Fibroblast of skin of left biceps (primary cell): ENCODE results near the gene STK10.
"Not testable (repeated sequence)": the region's sequence is repeated elsewhere in the genome, so short reads cannot be mapped to it uniquely, and the experiment has no call there.

Experiments
- DNase-seq, 2 experiments: peaks; one replicate each; pipeline ENCODE4 v3.0.0-alpha.2; 2013; ENCODE audit warnings: low read depth in 2 of 2

STK10 gene

DNA sequence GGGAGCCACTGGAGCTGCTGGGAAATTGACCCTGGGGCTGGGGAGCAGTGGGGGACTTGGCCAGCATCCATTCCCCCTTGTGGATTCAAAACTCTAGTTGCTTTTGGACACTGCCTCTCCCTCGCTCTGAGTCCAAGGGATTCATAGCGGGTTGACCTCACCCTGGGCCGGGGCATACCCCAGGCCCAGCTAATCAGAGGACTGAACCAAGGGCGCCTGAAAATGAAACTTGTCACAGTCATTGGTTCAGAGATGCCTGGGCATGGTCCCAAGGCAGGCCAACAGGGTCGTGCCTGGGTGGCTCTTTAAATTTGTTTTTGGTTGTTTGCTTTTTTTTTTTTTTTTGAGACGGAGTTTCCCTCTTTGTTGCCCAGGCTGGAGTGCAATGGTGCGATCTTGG lies 22.6 kb downstream of the STK10 start:
- no peak for DNase-seq

DNA sequence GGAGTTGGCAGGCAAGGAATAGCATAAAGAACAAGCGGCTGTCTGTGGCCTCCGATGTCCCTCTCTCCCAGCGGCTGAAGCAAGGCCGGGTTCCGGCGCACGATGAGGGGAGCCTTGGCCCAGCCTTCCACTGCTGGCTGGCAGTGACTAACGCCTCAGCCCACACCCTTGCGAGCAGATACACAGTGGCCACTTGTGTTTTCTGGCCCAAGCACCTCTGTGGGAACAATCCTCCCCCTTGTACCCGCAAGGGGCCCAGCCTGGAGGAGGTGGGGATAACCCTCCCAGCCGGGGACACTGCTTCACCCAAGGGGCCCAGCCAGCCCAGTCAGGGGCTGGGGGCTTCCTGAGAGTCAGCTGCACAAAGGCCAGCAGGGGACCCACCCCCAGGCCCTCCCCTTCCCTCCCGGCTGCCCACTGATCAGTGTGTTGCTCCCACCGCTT lies 23.2 kb downstream of the STK10 start:
- DNase-seq = no peak

DNA sequence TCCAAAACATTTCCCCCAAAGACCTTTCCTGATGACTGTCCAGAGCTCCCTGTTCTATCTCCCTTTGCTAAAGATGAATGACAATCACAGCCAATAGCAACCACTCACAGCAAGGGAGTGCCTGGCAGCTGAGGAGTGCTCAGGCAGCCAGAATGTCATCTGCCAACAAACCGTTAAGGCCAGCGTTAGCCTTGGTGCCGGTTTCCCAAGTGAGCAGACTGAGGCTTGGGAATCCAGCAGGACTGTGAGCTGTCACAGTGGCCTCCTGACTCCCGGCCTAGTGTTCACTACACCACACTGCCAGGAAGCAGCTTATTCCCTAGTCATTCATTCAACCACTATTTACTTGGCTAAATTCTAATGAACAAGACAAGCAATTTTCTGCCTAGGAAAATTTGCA lies 24.7 kb downstream of the STK10 start:
- no peak for DNase-seq

DNA sequence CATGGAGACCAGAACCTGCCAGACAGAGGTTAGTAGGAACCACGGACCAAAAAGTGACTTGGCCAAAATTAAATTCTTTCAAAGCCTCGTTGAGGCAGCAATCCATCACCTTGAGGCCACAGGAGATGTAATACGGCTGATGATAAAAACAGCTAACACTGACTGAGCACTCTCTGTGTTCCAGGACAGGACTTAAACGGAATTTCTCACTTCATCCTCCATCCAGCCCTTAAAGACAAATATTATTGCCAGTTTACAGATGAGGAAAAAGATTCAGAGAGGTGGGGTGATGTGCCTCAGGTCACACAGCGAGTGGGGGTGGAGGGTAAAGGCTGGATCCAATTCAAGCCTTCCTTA lies 25.1 kb downstream of the STK10 start:
- no peak for DNase-seq

DNA sequence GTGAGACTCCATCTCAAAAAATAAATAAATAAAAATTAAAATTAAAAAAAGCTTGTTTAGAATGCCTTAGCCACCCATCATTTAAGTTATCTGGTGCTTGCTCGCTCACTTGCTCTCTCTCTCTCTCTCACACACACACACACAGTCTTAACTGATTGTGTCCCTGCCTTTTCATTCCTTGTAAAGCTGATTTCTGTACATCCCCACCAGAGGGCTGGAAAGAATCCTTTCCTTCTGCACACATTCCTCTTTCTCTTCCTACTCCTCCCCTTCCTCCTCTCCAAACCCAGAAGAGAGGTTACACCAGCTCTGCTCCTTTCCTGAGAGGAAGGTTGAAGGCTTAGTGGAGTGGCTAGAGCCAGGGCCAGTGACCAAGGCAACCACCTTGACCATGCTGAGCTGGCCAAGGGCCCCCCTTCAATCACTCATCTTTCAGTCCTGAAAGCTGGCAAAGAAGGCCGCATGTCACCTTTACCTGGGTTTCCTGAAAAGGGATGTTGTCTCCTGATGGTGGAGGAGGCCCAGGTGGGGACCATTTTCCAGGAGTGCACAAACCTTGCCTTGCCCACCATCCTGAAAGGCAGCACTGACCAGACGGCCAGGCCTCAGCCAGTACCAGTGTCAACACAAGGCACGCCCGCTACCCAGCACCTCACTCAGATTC lies 25.6 kb downstream of the STK10 start:
- peak; percentile 15 to 18 for DNase-seq

DNA sequence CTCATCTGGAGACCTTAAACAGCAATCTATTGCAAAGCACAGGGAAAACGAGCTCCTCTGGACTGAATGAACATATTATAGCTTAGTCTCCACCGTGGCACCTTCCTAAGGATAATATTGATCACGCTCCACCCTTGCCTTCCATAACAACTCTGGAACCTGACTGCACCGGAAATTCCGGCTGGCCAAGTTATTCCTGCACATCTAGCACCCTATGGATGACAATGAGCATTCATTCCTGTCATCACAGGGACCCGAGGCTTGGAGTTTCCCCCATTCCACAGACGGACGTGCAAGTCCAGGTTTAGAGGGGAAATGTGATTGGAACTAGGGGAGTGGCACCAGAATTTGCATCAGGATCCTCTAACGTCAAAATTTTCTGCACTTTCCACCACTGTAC lies 27.5 kb downstream of the STK10 start:
- DNase-seq = no peak

DNA sequence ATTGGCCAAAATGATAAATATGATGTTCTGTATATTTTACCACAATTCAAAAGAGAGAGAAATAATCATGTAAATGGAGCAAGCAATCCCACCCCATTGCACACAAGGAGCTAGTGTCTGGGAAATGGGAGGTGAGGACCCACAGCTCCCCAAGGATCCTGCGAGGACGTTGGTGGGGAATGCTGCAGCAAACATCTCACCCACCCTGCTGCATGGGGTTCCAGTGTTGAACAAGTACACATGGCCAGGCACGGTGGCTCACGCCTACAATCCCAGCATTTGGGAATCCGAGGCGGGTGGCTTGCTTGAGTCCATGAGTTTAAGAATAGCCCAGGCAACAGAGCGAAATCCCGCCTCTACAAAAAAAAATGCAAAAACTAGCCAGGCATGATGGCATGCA lies 29.0 kb downstream of the STK10 start:
- no peak for DNase-seq

DNA sequence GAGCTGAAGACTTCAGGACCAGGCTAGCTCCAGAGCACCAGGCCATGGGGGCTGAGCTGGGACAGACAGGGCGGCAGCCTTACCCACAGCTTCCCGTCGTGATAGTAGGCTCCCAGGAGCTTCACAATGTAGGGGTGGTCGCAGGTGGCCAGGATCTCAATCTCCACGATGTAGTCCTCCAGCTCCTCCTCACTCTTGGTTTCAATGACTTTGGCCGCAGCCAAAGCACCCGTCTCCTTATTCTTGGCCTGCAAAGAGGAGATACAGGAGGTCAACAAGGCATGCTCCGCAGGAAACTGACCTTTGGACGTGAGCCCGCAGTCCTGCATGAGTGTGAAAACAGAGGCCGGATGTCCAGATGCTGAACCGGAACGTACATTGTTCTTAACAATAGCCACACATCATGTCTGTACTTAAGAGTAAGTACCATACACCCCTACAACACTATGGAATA lies 31.5 kb downstream of the STK10 start:
- no peak for DNase-seq

DNA sequence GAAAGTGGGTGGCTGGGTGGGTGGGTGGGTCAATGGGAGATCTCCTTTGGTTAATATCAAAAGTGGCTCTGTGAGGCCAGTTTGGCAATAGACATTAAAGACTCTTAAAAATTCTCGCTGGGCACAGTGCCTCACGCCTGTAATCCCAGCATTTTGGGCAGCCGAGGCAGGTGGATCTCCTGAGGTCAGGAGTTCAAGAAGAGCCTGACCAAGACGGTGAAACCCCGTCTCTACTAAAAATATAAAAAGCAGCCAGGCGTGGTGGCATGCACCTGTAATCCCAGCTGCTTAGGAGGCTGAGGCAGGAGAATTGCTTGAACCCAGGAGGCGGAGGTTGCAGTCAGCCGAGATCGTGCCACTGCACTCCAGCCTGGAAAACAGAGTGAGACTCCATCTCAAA lies 32.9 kb downstream of the STK10 start:
- not testable (repeated sequence) for DNase-seq

DNA sequence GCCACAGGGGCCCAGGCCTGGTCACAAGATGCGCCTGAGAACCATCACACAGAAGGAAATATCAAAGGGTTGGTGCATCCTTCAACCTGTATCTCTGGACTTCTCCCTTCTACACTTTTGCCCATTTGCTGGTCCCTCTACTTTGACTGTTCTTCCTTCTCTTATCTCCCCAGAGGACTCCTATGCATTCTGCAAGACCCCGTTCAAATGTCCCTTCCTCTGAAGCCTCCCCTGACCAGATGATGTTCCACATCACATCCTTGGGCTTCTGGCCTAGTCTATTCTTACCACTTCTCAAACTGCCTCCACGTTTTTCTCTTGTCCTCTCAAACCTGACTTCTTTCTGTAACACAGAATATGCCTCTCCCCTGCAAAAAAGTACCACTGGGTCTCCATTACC lies 34.3 kb downstream of the STK10 start:
- no peak for DNase-seq

DNA sequence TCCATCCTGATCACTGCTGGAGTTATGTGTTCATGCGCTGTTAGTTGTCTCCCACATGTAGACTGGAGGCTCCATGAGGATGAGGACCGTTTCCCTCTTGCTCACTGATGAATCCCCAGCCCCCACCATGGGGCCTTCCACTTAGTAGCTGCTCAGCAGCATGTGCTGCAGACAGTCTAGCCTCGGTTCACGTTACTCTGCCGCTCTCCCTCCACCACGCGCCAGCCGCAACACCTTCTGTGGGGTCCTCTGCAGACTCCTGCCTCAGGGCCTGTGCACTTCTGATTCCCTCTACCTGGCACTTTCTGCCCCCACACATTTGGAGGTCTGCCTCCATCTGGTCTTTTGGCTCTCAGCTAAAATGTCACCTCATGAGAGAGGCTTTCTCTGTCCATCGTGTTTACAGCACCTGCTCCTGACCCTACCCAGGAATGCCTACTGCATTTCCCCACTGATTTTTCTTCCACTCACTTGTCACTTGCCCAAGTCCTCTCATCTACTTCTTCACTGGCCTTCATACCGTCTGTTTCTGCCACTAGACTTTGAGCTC lies 36.3 kb downstream of the STK10 start:
- DNase-seq = no peak

DNA sequence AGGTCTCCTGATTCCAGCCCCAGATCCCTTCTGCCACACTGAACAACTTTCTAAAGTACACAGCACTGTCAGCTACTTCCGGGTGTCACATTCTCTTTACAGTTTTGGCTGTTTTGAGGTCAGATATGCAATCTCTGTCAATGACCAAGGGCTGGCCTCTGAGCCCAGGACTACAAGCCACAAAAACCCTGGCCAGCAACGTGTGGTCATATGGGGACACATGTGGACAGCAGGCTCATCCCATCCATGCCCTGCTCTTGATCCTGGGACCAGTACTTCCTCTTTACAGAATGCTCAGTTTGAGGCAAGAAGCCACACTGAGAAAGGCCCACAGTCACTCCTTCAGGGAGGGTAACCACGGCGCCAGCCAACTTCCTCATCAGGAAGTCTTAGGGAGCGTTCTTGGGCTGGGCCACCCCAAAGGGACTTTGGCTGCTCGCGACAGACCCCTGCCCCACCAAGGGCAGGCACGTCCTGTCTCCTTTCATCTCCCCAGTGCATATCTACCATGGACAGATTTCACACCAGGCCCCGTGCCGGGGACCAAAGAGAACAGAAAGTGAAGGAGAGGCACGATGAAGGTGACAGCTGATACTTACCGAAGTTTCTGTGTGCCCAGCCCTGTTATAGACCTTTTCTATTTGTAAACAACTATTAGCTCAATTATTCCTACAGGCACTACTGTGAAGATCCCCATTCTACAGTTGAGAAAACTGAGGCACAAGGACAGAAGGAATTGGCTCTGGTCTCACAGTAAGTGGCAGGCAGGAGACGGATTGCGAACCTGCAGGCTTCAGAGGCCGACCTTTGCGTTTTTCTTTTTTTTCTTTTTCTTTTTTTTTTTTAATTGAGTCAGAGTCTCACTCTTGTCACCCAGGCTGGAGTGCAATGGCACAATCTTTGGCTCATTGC lies 37.3 kb downstream of the STK10 start:
- DNase-seq = no peak

DNA sequence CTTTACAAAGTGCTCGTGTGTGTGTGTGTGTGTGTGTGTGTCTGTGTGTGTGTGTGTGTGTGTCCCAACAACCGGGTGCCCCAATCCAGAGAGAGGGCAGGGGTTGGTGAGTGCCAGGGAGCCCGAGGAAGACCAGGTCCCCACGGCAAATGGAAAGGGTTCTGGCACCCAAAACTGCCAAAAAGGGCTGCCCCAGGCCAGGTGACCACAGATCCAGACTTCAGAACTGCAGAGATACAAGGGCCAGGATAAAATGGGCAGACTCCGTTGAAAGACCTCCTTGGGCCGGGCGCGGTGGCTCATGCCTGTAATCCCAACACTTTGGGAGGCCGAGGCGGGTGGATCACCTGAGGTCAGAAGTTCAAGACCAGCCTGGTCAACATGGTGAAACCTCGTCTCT lies 38.5 kb downstream of the STK10 start:
- not testable (repeated sequence) for DNase-seq

DNA sequence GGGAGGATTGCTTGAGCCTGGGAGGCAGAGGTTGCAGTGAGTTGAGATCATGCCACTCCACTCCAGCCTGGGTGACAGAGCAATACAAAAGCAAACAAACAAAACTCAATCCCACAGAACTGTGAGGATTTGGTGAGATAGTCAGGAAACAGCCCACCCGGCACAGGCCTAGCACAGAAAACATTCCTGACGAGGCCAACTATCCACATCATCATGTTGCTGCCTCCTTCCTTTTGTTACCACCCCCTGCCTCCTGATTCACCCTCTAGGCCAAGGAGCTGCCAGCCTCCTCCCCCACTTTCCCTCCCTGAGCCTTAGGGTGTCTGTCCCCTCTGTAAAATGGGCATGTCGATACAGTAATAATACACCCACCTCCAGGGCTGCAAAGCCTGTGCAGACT lies 39.0 kb downstream of the STK10 start:
- DNase-seq = no peak

DNA sequence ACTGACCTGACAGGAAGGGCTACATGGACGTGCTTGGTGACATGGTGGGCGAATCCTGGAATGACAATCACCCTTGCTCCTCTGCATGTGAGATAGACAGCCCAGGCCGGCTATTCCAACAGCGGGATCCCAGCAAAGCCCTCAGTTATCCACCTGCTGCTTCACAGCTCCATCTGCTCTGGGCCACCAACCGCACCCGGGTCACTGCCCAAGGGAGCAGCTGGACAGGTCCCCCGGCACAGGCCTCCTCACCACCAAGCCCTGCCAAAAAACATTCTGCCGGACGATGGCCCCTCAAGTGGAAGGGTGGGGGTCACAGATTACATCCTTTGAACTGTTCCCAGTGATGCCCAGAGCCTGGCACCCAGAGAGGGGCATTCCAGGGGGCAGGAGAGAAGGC lies 39.6 kb downstream of the STK10 start:
- DNase-seq = no peak

DNA sequence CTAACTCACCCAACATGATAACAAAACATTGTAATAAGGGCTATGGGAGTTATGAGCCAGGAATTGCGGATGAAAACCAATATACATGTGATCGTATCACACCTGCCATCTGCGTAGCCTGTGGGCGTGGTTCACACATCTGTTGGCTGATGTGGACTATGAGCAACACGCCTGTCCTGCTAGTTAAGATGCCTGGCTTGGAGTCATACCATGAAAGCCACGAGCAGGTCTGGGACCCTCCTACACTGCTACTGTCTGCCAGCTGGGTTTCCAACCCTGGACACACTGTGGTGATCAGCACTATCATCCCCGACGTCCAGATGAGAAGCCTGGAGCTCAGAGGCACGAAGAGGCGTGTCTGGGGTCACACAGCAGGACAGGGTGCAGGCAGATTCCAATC lies 40.2 kb downstream of the STK10 start:
- DNase-seq = no peak

DNA sequence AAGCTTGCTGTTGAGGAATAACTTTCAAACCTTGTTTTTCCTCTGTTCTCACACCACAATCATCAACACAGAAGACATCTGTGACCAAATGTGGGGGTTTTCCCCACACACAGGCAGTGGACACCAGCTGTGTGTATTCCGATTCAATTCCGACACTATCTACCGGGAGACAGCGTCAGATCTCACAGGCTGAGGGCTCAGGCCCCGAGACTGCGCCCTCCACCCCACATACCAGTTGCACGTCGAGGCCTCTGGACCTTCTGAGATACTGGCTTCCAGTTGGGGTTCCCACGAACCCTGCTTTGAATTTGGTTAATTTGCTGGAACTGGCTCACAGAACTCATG lies 41.3 kb downstream of the STK10 start:
- no peak for DNase-seq

DNA sequence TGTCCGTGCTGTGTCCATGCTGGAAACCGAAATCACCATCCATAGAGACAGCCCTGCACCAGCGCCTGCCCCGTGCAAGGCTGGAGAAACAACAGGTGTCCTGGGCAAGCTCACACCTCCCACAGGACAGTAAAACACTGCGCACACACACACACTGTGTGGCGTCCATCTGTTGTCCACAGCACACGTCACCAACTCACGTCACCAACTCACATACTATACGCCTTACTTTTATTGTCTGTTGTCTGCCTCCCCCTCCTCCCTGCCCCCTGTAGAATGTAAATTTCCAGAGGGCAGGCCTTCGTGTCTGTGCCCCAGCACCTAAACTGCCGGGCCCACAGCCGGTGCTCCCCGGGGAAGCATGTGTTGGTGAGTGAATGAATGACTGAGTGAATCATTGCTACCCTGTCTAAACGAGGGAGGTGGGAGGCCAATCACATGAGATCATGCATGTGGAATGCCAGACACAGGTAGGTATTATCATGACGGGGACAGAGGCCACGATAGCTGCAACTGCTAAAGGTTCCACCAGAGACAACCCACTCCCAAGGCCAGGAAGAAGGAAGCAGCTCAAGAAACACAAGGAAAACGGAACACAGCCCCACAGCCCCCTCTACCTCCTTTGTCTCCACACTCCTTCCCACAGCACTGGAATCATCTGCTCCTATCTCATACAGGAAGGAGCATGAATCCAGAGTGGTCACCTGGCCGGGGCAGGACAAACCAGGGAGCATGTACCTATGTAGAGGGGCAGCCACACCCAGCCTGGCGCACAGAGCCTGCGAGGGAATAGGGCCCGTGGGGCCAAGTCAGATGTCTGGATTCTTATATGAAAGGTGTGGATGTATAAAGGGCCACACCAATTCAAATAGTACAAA lies 41.9 kb downstream of the STK10 start:
- DNase-seq = no peak

DNA sequence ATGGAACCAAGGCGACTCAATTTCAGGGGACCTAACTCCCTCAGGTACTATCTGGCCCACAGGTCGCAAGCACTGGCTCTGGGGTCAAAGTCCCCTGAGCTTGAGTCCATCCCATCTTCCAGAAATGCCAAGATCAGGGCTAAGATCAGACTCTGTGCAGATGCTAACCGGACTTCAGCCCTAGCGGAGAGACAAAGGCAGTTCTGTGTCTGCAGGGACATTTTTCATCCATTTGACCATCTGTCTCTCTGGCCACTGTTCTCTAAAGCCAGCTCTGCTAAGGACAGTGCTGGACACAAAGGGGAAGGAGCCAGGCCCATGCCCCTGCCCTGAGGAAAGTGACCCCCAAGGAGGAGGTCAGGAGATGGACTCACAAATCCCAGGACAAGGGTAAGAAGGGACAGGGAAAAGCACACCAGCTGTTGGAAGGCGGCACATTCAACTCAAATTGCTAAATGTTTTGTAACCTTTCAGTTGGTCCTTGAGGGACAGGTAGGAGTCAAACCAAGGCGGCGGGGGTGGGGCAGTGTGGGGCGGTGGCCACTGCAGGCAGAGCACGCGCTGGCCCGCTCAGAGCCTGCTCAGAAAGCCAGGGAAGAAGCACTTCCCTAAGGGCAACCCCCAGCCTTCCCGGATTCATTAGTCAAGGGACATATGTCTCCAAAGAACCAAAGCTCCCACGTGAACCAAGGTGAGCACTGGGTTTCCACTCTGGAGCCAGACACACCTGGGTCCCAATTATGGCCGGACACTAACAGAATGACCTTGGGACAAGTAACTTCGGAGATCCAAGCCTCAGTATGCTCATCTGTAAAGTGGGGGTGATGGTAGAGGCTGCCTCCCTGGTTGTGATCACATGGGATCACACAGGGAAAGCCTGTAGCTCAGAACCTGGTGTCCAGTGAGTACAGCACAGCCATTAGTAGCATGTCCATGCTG lies 42.8 kb downstream of the STK10 start:
- DNase-seq = no peak

DNA sequence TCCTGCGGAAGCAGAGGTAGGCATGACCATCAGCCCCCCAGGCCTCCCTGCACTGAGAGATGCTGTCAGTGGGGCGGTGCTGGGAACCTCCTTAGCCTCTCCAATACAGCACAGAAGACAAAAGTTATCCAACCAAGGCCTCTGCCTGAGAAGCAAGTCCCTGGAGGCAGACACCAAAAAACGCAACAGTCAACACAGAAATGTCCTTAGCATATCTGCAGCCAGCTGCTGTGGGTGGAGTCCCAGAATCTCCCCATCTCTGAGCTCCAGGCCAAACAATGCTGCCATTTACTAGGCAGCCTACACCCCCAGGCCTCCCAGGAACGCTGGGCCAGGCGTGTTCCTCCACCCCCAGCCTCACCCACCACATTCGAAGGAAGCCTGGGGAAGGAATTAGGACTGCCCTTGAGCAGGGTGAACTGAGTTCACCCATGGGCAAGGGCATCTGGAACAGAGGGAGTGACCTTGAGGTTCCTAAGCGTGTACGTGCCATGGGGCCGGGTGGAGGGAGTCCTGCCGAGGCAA lies 43.7 kb downstream of the STK10 start:
- no peak for DNase-seq

DNA sequence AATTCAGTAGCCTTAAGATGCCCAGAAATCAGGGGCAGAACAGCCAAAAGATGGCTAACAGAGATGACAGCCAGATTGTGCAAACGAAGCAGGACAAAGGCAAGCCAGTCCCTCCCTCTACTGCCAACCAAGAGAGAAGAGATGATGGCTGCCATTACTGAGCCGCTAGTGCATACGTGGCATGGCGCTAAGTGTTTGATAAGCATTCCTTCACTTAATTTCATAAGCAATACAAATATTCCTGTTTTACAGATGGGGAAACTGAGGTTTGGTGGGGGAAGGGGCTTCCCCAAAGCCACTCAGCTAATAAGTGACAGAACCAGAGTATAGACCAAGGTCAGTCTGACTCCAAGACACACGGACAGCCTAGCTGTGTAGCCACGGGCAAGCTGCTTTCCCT lies 44.1 kb downstream of the STK10 start:
- DNase-seq = no peak
